Esophagus muscularis mucosa (tissue), 4 donors: ENCODE results near the gene NBEA. TPM values are rescaled to one million over a fixed set of nuclear protein-coding genes. Genes with fewer than 3 reads are reported as not detected.

Experiments
- DNase-seq: peaks from one replicate; pipeline ENCODE4 v3.0.0-alpha.2; 2017; ENCODE audit errors: extremely low spot score
- H3K27ac ChIP-seq, 4 donors: fragments of 200-600 bp; sonication (generic); replicated peaks in 1 of 4; 1 replicate in 3 of 4; 2 replicates in 1 of 4; pipeline ENCODE4 v1.5.1; 2016 to 2019; ENCODE audit warnings: mild to moderate bottlenecking in 1 of 4
- H3K27me3 ChIP-seq, 4 donors: fragments of 200-600 bp; sonication (generic); one replicate each; pipeline versions ENCODE4 v1.5.1 to v1.6.0; 2016 to 2019
- H3K36me3 ChIP-seq, 4 donors: fragments of 200-600 bp; sonication (generic); one replicate each; pipeline ENCODE4 v1.5.1; 2016 to 2019
- H3K4me1 ChIP-seq, 4 donors: fragments of 200-600 bp; sonication (generic); one replicate each; pipeline ENCODE4 v1.5.1; 2016 to 2019
- H3K4me3 ChIP-seq, 4 donors: fragments of 200-600 bp; sonication (generic); 1 replicate in 2 of 4; 2 replicates in 2 of 4; pipeline ENCODE4 v1.5.1; 2016 to 2019; ENCODE audit warnings: mild to moderate bottlenecking in 4 of 4, moderate library complexity in 1 of 4
- H3K9me3 ChIP-seq, 4 donors: fragments of 200-600 bp; sonication (generic); 1 replicate in 3 of 4; 2 replicates in 1 of 4; pipeline ENCODE4 v1.5.1; 2016 to 2019
- CTCF ChIP-seq, 3 experiments: fragments of 200-600 bp in 2 of 3; fragments of 450-650 bp in 1 of 3; sonication (generic) in 2 of 3; IDR thresholded peaks; one replicate each; pipeline ENCODE4 v1.5.1; 2017 to 2019; ENCODE audit warnings: antibody characterized with exemption in 3 of 3, mild to moderate bottlenecking in 2 of 3, moderate library complexity in 1 of 3
- EP300 ChIP-seq: sonication (generic); formaldehyde crosslinking; IDR thresholded peaks from one replicate; pipeline ENCODE4 v1.6.1; 2017; ENCODE audit warnings: antibody characterized with exemption
- POLR2A ChIP-seq: fragments of 450-650 bp; IDR thresholded peaks from one replicate; pipeline ENCODE4 v1.6.1; 2017; ENCODE audit warnings: antibody characterized with exemption, moderate library complexity, mild to moderate bottlenecking, low read depth
- POLR2AphosphoS5 ChIP-seq, 2 donors: sonication (generic); formaldehyde crosslinking; IDR thresholded peaks; one replicate each; pipeline ENCODE4 v1.6.1; 2017; ENCODE audit warnings: antibody characterized with exemption in 2 of 2
- WGBS: methylation state at CpG from one replicate; pipeline ENCODE4 v1.1.5; 2018; 5-methylcytosine and 5-hydroxymethylcytosine counted together
- intact Hi-C: fragments of 100-400 bp; cut with DNase I; formaldehyde crosslinking; loops from one replicate; pipeline ENCODE4 v1.15.1; 2023
- total RNA-seq, 4 donors: library from RNA; depleted of rRNA; stranded (reverse); fragments of >200 nt; gene quantifications; one replicate each; pipeline versions ENCODE4 v1.1.0 to v1.2.1, GENCODE V29; 2016

Gene NBEA
- total RNA-seq, 4 donors from 2014 or later, result 21.0 to 30.8 (median 25.0) TPM

GRCh38 chr13:35712907-35713761 is 771.1 kb downstream of the NBEA start:
- intact Hi-C loops, result no loop called here
- 63% methylated on average over 11 of the region's 11 CpGs for WGBS
- H3K27ac ChIP-seq, result no peak overlapping the region
- H3K27me3 ChIP-seq, result no peaks in the 10 kb centered on the region
- no peaks in the 10 kb centered on the region for H3K36me3 ChIP-seq
- no peak for TF ChIP-seq EP300
- peaks cover 18 to 37% (median 32%) of the 10 kb centered on the region in 4 donors for H3K4me1 ChIP-seq
- DNase-seq, result no peak
- no peak overlapping the region for H3K4me3 ChIP-seq
- no peaks in the 10 kb centered on the region for H3K9me3 ChIP-seq

- H3K27me3 ChIP-seq, result no peaks in the 10 kb centered on the region
- no peaks in the 10 kb centered on the region for H3K36me3 ChIP-seq
- peaks cover 18 to 37% (median 32%) of the 10 kb centered on the region in 4 donors for H3K4me1 ChIP-seq
- DNase-seq, result no peak
- intact Hi-C loops, result no loop called here
- WGBS, result 84% methylated on average over 6 of the region's 6 CpGs
- no peak for TF ChIP-seq EP300
- TF ChIP-seq POLR2AphosphoS5 (IDR thresholded peaks at IDR 0.05), result no peak
- TF ChIP-seq POLR2A, result no peak
- no peak for TF ChIP-seq CTCF (IDR thresholded peaks at IDR 0.05)
- H3K9me3 ChIP-seq, result no peaks in the 10 kb centered on the region
- H3K27ac ChIP-seq, result peak overlapping the region in 2 of 4 donors; percentile 42 to 45
- no peak overlapping the region for H3K4me3 ChIP-seq
These were observed 772.1 kb downstream of the NBEA start for GRCh38 chr13:35714121-35714520.

GRCh38 chr13:35714588-35715377 is 772.7 kb downstream of the NBEA start:
- TF ChIP-seq POLR2AphosphoS5 (IDR thresholded peaks at IDR 0.05) (no peak), POLR2A (no peak), EP300 (no peak), CTCF (IDR thresholded peaks at IDR 0.05) (no peak)
- no peak for DNase-seq
- H3K27me3 ChIP-seq, result no peaks in the 10 kb centered on the region
- no peaks in the 10 kb centered on the region for H3K9me3 ChIP-seq
- 75% methylated on average over 4 of the region's 9 CpGs for WGBS
- H3K4me3 ChIP-seq, result no peak overlapping the region
- intact Hi-C loops, result no loop called here
- no peaks in the 10 kb centered on the region for H3K36me3 ChIP-seq
- peak overlapping the region in 2 of 4 donors; percentile 42 to 46 for H3K27ac ChIP-seq
- peaks cover 18 to 37% (median 32%) of the 10 kb centered on the region in 4 donors for H3K4me1 ChIP-seq

GRCh38 chr13:35716186-35716585 is 774.1 kb downstream of the NBEA start:
- Histone ChIP-seq H3K27me3 (no peaks in the 10 kb centered on the region), H3K36me3 (no peaks in the 10 kb centered on the region), H3K4me1 (peaks cover 18 to 49% (median 41%) of the 10 kb centered on the region in 4 donors), H3K4me3 (no peak overlapping the region), H3K27ac (peak overlapping the region in 1 of 4 donors; percentile 46), H3K9me3 (no peaks in the 10 kb centered on the region)
- TF ChIP-seq CTCF (IDR thresholded peaks at IDR 0.05) (no peak), POLR2AphosphoS5 (IDR thresholded peaks at IDR 0.05) (peak; percentile 8 to 27)
- 44% methylated on average over 4 of the region's 4 CpGs for WGBS
- DNase-seq, result no peak
- intact Hi-C loops, result no loop called here

GRCh38 chr13:35716729-35717128 is 774.7 kb downstream of the NBEA start:
- no peaks in the 10 kb centered on the region for H3K27me3 ChIP-seq
- 86% methylated on average over 12 of the region's 15 CpGs for WGBS
- intact Hi-C loops, result no loop called here
- no peaks in the 10 kb centered on the region for H3K36me3 ChIP-seq
- H3K9me3 ChIP-seq, result no peaks in the 10 kb centered on the region
- no peak for TF ChIP-seq POLR2A
- TF ChIP-seq EP300, result no peak
- no peak for TF ChIP-seq CTCF (IDR thresholded peaks at IDR 0.05)
- TF ChIP-seq POLR2AphosphoS5 (IDR thresholded peaks at IDR 0.05), result no peak
- DNase-seq, result no peak
- H3K27ac ChIP-seq, result peak overlapping the region in 2 of 4 donors; percentile 42 to 46
- H3K4me3 ChIP-seq, result no peak overlapping the region
- peaks cover 18 to 55% (median 46%) of the 10 kb centered on the region in 4 donors for H3K4me1 ChIP-seq
